Bronchial epithelial cell (primary cell): ENCODE data around the gene TNNC2. TPM values are rescaled to one million over a fixed set of nuclear protein-coding genes. Genes with fewer than 3 reads are reported as not detected.

Experiments used
- DNase-seq: peaks from one replicate; pipeline ENCODE4 v3.0.0-alpha.2; 2010; ENCODE audit warnings: low read depth
- FAIRE-seq: peaks from 2 replicates; lab custom pipeline; 2011; peaks lifted over from hg19 to GRCh38; lab: Jason Lieb, UNC
- H3K27me3 ChIP-seq: 2 replicates; pipeline ENCODE4 v1.5.1; 2011; ENCODE audit warnings: low read length; ENCODE audit not compliant: control insufficient read depth, insufficient read depth
- H3K36me3 ChIP-seq: 2 replicates; pipeline ENCODE4 v1.5.1; 2011; ENCODE audit warnings: low read length; ENCODE audit not compliant: control insufficient read depth, insufficient read depth
- H3K4me3 ChIP-seq: 2 replicates; pipeline ENCODE4 v1.5.1; 2011; ENCODE audit warnings: mild to moderate bottlenecking, low read depth, low read length, control low read depth
- CTCF ChIP-seq: IDR thresholded peaks from 2 replicates; pipeline ENCODE4 v1.5.1; 2011; ENCODE audit warnings: mild to moderate bottlenecking, moderate library complexity, low read length, control low read depth, inconsistent platforms; ENCODE audit not compliant: insufficient read depth, severe bottlenecking
- total RNA-seq: library from RNA; depleted of rRNA; stranded (reverse); fragments of >200 nt; gene quantifications from 2 replicates; pipeline ENCODE4 v1.2.1, GENCODE V29; 2014

The TNNC2 gene
- total RNA-seq, 1 donor from 2014 or later, result not detected

GRCh38 chr20:45780159-45780558 is 47.0 kb downstream of the TNNC2 start:
- FAIRE-seq, result no peak
- H3K36me3 ChIP-seq, result no peaks in the 10 kb centered on the region
- no peak for TF ChIP-seq CTCF
- H3K4me3 ChIP-seq, result no peak overlapping the region
- no peak for DNase-seq
- H3K27me3 ChIP-seq, result no peaks in the 10 kb centered on the region

GRCh38 chr20:45779011-45779915 is 47.8 kb downstream of the TNNC2 start:
- DNase-seq (peak; percentile 99), FAIRE-seq (no peak)
- Histone ChIP-seq H3K27me3 (peaks cover under 1% of the 10 kb centered on the region), H3K36me3 (no peaks in the 10 kb centered on the region), H3K4me3 (no peak overlapping the region)
- TF ChIP-seq CTCF, result no peak

GRCh38 chr20:45776931-45777330 is 50.2 kb downstream of the TNNC2 start:
- FAIRE-seq (no peak), DNase-seq (no peak)
- H3K27me3 ChIP-seq, result peaks cover 4% of the 10 kb centered on the region
- no peak overlapping the region for H3K4me3 ChIP-seq
- no peaks in the 10 kb centered on the region for H3K36me3 ChIP-seq
- no peak for TF ChIP-seq CTCF

GRCh38 chr20:45775411-45775810 is 51.7 kb downstream of the TNNC2 start:
- no peaks in the 10 kb centered on the region for H3K36me3 ChIP-seq
- DNase-seq, result no peak
- H3K27me3 ChIP-seq, result peaks cover 4% of the 10 kb centered on the region
- TF ChIP-seq CTCF, result no peak
- FAIRE-seq, result no peak
- no peak overlapping the region for H3K4me3 ChIP-seq

GRCh38 chr20:45774945-45775344 is 52.2 kb downstream of the TNNC2 start:
- FAIRE-seq, result no peak
- Histone ChIP-seq H3K4me3 (no peak overlapping the region), H3K27me3 (peaks cover 4% of the 10 kb centered on the region), H3K36me3 (no peaks in the 10 kb centered on the region)
- no peak for DNase-seq
- no peak for TF ChIP-seq CTCF

Other genes starting within 250 kb of the TNNC2 start
- gene WFDC8, start 248.0 kb downstream of the TNNC2 start, total RNA-seq, result not detected in 2 replicates
- gene WFDC10A, start 197.6 kb downstream of the TNNC2 start, total RNA-seq, result not detected in 2 replicates
- gene WFDC9, start 196.0 kb downstream of the TNNC2 start, total RNA-seq, result not detected in 2 replicates
- gene WFDC11, start 157.1 kb downstream of the TNNC2 start, total RNA-seq, result not detected in 2 replicates
- gene WFDC13, start 125.3 kb downstream of the TNNC2 start, total RNA-seq, result not detected in 2 replicates
- gene WFDC10B, start 122.3 kb downstream of the TNNC2 start, total RNA-seq, result not detected in 2 replicates
- gene SPINT4, start 105.0 kb downstream of the TNNC2 start, total RNA-seq, result not detected in 2 replicates
- not detected in 2 replicates for gene WFDC3, start 35.4 kb downstream of the TNNC2 start, total RNA-seq
- gene DNTTIP1, start 35.4 kb downstream of the TNNC2 start, total RNA-seq, result 13.4 and 14.1 TPM in 2 replicates
- 0.26 and 1.8 TPM in 2 replicates for gene UBE2C, start 14.7 kb downstream of the TNNC2 start, total RNA-seq
- gene SNX21, start 6.5 kb upstream of the TNNC2 start, total RNA-seq, result 6.8 and 15.5 TPM in 2 replicates
- 31.1 and 37.9 TPM in 2 replicates for gene ACOT8, start 30.1 kb upstream of the TNNC2 start, total RNA-seq
- 2.9 and 3.7 TPM in 2 replicates for gene ZSWIM3, start 30.3 kb upstream of the TNNC2 start, total RNA-seq
- 1.3 and 2.8 TPM in 2 replicates for gene ZSWIM1, start 53.9 kb upstream of the TNNC2 start, total RNA-seq
- 0.53 and 0.90 TPM in 2 replicates for gene SPATA25, start 60.3 kb upstream of the TNNC2 start, total RNA-seq
- 1.8 and 2.6 TPM in 2 replicates for gene NEURL2, start 63.9 kb upstream of the TNNC2 start, total RNA-seq
- gene CTSA, start 64.0 kb upstream of the TNNC2 start, total RNA-seq, result 16.8 and 21.0 TPM in 2 replicates
- 26.9 and 37.4 TPM in 2 replicates for gene PLTP, start 84.8 kb upstream of the TNNC2 start, total RNA-seq
- gene PCIF1, start 107.4 kb upstream of the TNNC2 start, total RNA-seq, result 4.6 and 6.3 TPM in 2 replicates
- gene ZNF335, start 144.9 kb upstream of the TNNC2 start, total RNA-seq, result 10.3 and 11.8 TPM in 2 replicates
- gene MMP9, start 181.6 kb upstream of the TNNC2 start, total RNA-seq, result 0.26 and 6.0 TPM in 2 replicates
- not detected in 2 replicates for gene SLC12A5, start 201.9 kb upstream of the TNNC2 start, total RNA-seq